ENCODE data around the gene GSN. TPM values are rescaled to one million over a fixed set of nuclear protein-coding genes. Genes with fewer than 3 reads are reported as not detected.

GSN gene
- total RNA-seq, 2 donors from 2014 or later = 404 to 854 TPM

DNA sequence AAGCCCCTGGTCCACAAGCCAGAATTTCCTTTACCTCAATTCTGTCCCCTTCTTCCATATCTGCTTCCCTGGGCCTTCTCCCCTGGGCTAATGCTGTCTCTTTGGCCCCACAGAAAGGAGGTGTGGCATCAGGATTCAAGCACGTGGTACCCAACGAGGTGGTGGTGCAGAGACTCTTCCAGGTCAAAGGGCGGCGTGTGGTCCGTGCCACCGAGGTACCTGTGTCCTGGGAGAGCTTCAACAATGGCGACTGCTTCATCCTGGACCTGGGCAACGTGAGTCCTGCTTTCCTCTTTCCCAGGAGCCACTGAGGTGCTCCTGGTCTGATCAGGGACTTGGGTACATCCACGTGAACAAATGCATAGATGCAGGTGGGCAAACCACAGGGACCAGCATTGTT lies 42.6 kb downstream of the GSN start:
- DNase-seq (no peak), ATAC-seq (no peak)
- intact Hi-C loops (cut with DNase I, micrococcal nuclease) = no loop called here

DNA sequence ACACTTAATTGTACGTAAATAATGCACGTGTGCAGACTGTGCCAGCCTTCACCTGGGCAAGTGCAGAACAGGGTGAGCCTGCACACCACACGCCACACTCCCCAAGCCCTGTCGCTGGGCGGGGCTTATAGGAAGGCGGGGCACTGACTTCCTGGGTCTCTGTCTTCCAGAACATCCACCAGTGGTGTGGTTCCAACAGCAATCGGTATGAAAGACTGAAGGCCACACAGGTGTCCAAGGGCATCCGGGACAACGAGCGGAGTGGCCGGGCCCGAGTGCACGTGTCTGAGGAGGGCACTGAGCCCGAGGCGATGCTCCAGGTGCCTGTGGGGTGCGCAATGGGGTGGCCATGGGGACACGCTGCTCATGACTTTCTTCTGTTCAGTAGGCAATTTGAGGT lies 44.2 kb downstream of the GSN start:
- ATAC-seq = peak; percentile 50
- intact Hi-C loops (cut with DNase I, micrococcal nuclease) = no loop called here
- peak in 1 of 2 donors; percentile 24 for DNase-seq

DNA sequence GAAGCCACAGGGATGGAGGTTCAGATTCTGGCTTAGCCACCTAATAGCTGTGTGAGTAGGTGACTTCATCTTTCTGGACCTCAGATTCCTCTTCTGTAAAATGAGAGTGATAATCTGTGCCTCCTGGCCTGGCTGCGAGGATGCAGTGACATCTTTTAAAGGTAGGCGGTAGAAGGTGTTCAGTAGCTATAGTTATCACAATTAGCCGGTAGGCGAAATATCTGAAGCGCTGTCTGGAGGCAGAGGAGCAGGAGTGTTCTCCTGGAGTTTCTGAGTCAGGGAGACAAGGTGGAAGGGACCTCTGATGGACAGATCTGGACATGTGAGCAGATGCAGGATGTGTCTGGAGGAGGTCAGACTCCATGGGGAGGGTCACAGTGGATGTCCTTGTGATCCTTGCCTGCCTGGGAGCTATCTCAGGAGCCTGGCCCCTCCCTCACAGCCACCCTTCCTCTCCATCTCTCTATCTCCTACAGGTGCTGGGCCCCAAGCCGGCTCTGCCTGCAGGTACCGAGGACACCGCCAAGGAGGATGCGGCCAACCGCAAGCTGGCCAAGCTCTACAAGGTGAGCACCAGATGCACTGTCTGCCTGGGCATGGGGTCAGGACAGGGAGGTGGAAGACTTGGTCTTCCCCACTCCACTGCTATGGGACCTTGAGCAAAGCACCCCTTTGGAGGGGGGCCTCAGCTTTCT lies 45.6 kb downstream of the GSN start:
- intact Hi-C loops (cut with DNase I, micrococcal nuclease) = no loop called here
- DNase-seq = no peak
- no peak for ATAC-seq

DNA sequence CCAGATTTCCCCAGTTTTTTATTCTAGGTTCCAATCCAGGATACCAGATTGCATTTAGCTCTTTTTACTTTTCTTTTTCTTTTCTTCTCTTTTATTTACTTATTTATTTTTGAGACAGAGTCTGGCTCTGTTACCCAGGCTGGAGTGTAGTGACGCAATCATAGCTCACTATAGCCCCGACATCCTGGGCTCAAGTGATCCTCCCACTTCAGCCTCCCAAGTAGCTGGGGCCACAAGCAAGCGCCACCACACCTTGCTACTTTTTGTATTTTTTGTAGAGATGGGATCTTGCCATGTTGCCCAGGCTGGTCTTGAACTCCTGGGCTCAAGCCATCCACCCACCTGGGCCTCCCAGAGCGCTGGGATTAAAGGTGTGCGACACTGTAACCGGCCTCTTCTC lies 48.4 kb downstream of the GSN start:
- ATAC-seq (no peak), DNase-seq (no peak)
- intact Hi-C loops (cut with DNase I, micrococcal nuclease) = loop anchor here in 1 of 2 donors (5.0 kb wide), 3 partner anchors 61 to 104 kb away; no protein-coding TSS in a partner anchor

DNA sequence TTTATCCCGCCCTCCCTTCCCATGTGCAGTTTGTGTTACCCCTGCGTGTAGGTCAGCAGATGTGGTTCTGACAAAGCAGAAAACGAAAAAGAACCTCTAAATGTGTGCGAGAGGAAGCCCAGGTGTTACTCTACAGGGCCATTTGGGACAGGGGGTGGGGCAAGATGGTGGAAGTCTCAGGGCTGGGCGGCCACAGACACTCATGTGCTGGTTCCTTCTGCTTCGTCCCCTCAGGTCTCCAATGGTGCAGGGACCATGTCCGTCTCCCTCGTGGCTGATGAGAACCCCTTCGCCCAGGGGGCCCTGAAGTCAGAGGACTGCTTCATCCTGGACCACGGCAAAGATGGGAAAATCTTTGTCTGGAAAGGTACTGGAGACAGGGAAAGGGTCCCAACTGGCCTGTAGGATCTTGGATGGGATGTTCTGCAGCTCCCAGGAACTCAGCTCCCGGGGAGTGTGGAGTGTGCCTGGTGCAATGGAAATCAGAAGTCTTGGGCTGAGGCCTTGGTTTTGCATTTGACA lies 49.0 kb downstream of the GSN start:
- peak in 1 of 2 donors; percentile 19 for DNase-seq
- no peak for ATAC-seq
- intact Hi-C loops (cut with DNase I, micrococcal nuclease) = loop anchor here in 1 of 2 donors (5.0 kb wide), 3 partner anchors 60 to 105 kb away; no protein-coding TSS in a partner anchor

DNA sequence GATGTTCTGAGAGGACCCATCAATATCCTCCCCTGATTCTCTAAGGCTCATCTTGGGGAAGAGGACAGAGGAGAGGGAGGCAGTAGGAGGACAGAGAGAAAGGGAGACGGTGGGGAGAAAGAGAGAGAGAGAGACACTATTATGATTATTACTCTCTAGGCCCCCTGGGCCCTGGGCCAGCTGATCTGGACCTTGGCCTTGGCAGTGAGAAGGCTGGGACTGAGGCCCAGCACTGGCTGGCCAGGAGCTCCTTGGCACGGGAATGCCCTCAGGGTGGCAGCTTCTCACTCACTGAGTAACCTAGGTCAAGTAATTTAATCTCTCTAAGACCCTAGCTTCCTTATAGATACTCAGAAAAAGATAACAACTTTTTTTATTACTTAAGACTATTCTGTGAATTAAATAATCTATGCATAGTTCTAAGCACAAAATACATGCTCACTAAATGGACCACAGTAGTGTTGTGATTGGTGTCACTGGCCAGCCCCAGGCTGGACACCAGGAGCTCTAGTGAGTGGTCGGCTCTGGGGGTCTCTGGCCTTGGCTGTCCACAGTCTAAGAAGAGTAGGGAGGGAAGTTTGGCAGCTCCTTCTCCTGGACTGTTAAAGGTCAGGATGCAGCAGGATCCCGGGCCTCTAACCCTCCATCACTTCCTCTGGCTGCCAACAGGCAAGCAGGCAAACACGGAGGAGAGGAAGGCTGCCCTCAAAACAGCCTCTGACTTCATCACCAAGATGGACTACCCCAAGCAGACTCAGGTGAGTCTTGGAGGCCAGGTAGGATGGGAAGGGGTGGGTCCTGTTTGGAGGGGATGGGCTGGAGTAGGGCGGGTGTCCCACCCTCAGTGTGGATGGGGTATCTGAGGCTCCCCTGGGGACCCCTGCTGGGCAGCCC lies 50.0 kb downstream of the GSN start:
- peak; percentile 30 for ATAC-seq
- intact Hi-C loops (cut with DNase I, micrococcal nuclease) = loop anchor here in 1 of 2 donors (5.0 kb wide), 3 partner anchors 59 to 106 kb away; no protein-coding TSS in a partner anchor
- peak in 1 of 2 donors; percentile 25 for DNase-seq

DNA sequence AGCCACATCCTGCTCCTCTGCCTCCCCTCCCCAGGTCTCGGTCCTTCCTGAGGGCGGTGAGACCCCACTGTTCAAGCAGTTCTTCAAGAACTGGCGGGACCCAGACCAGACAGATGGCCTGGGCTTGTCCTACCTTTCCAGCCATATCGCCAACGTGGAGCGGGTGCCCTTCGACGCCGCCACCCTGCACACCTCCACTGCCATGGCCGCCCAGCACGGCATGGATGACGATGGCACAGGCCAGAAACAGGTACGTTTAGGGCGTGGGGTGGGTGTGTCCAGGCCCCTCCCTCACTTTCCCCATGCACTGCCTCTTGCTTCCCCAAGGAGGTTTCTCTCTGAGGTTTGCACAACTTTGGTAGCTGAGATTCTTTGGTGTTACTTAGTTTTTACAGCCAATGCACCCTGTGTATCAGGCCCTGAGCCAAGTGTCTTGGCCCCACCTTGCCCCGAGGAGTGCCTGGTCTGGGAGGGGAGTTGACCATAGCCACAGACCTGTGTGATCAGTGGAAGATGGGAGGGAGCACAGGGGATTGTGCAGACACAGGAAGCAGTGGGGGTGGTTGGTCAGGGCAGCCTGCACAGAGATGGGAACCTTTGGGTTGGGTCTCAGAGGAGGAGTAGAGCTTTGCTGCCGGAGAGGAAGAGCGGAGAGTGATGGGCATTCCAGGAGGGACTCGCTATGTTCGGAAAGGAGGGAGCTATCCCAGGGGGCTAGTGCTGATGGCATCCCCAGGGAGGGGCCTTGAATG lies 50.8 kb downstream of the GSN start:
- DNase-seq (no peak), ATAC-seq (no peak)
- intact Hi-C loops (cut with DNase I, micrococcal nuclease) = loop anchor here in 1 of 2 donors (5.0 kb wide), 3 partner anchors 58 to 107 kb away; no protein-coding TSS in a partner anchor

DNA sequence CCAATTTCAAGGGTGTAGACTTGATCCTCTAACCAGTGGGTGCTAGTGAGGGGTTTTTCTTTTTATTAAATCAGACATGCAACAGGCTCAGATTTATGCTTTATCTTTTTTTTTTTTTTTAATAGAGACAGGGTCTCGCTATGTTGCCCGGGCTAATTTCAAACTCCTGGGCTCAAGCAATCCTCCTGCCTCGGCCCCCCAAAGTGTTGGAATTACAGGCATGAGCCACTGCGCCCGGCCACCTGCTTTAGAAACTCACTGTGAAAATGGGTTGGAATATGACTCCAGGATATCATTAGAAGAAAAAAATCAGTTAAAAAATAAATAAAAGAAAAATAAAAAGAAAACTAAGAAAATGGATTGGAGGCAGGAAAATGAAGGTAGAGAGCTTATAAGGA lies 51.4 kb downstream of the GSN start:
- ATAC-seq = no peak
- no peak for DNase-seq
- intact Hi-C loops (cut with DNase I, micrococcal nuclease) = loop anchor here in 1 of 2 donors (5.0 kb wide), 3 partner anchors 58 to 107 kb away; no protein-coding TSS in a partner anchor

DNA sequence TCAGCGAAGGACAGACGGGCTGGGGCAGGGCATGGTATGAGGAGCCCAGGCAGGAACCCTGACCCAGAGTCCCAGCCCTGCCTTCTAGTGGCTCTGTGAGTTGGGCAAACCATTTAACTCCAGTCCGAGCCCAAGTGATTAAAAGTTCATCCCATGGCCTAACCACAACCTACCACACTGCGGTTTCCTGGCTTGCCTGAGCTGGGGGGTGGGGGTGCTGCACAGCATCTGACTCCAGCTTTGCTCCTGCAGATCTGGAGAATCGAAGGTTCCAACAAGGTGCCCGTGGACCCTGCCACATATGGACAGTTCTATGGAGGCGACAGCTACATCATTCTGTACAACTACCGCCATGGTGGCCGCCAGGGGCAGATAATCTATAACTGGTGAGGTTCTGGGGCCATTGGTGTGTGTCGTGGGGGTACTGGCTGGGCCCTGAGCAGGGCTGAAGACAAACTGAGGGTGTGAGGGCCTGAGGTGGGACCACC lies 53.1 kb downstream of the GSN start:
- intact Hi-C loops (cut with DNase I, micrococcal nuclease) = loop anchor here in 1 of 2 donors (10.0 kb wide), 1 partner anchor 54 kb away; the partner anchor contains the start of gene STOM
- no peak for DNase-seq
- ATAC-seq = no peak

DNA sequence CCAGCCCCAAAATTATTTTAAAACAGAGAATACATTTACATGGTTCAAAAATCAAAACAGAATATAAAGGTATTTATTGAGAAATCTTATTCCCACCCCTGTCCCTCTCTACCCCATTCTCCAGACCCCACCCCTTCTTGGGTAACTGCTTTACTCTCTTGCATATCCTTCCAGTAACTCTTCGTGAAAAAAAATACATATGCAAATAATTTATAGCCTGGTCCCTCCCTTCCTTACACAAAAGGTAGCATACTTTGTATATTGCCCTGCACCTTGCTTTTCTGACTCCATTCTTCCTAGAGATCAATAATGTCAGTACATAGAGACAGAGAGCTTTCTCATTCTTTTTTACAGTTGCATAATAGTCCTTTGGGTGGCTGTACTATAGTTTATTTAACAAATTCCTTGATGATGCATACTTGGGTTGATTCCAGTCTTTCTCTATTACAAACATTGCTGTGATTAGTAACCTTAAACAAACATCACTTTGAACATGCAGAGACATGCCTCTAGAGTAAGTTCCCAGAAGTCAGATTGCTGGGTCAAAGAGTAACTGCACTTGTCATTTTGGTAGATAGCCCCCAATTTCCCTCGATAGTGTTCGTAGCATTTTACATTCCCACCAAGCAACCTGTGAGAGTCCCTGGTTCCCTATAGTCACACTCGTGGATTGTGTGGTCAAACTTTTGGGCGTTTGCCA lies 54.2 kb downstream of the GSN start:
- ATAC-seq (peak; percentile 31), DNase-seq (no peak)
- intact Hi-C loops (cut with DNase I, micrococcal nuclease) = loop anchor here in 1 of 2 donors (10.0 kb wide), 1 partner anchor 53 kb away; the partner anchor contains the start of gene STOM

DNA sequence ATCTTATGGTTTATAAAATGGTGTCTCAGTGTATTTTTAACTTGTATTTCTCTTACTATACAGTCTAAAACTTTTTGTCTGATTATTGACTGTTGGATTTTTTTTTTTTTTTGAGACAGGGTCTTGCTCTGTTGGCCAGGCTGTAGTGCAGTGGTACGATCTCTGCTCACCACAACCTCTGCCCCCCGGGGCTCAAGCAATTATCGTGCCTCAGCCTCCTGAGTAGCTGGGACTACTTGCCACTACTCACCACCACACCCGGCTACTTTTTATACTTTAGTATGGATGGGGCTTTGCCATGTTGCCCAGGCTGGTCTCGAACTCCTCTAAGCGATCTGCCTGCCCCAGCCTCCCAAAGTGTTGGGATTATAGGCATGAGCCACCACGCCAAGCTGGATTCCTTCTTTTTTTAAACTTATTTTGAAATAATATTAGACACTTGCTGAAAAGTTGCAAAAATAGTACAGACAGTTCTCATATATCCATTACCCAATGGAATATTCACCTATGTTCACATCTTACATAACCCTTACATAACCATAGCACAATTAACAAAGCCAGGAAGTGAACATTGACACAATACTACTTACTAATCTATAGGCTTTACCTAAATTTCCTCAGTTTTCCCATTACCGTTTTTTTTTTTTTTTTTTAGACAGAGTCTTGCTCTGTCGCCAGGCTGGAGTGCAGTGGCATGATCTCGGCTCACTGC lies 54.9 kb downstream of the GSN start:
- ATAC-seq (no peak), DNase-seq (no peak)
- intact Hi-C loops (cut with DNase I, micrococcal nuclease) = loop anchor here in 1 of 2 donors (10.0 kb wide), 1 partner anchor 52 kb away; the partner anchor contains the start of gene STOM

DNA sequence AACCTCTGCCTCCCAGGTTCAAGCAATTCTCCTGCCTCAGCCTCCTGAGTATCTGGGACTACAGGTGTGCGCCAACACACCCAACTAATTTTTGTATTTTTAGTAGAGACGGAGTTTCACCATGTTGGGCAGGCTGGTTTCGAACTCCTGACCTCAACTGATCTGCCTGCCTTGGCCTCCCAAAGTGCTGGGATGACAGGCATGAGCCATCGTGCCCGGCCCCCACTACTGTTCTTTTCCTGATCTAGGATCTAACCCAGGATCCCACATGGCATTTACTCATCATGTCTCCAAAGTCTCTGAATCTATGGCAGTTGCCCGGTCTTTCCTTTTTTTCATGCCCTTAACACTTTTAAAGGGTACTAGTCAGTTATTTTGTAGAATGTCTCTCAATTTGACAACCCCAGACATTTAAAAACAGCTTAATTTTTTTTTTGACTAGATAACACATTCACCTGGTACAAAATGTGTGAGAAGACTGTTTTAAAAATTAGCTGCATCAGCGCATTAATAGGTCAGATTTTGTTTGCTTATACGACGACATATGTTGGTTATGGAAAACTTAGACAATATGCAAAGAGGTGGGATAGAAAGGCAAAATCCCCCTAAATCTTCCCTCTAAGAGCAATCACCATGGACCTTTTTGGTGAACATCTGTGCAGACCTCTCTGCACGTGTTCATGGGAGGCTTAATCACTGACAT lies 55.6 kb downstream of the GSN start:
- intact Hi-C loops (cut with DNase I, micrococcal nuclease) = loop anchor here in 1 of 2 donors (10.0 kb wide), 1 partner anchor 51 kb away; the partner anchor contains the start of gene STOM
- no peak for DNase-seq
- ATAC-seq = no peak

DNA sequence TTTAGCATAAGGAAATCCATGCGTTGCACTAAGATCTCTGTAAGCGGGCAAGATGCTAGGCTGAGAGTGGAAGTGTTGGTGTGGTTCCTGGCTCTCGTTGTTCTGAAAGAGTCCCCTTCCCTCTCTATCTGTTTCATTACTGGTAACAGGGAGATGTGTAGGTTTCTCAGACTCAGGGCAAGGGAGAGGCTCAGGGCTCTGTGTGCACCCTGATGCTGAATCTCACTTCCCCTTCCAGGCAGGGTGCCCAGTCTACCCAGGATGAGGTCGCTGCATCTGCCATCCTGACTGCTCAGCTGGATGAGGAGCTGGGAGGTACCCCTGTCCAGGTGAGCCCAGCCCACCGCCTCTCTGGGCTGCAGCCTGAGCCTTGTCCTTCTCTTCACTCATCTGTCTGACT lies 56.4 kb downstream of the GSN start:
- intact Hi-C loops (cut with DNase I, micrococcal nuclease) = loop anchor here in 1 of 2 donors (10.0 kb wide), 1 partner anchor 50 kb away; the partner anchor contains the start of gene STOM
- no peak for ATAC-seq
- no peak for DNase-seq

DNA sequence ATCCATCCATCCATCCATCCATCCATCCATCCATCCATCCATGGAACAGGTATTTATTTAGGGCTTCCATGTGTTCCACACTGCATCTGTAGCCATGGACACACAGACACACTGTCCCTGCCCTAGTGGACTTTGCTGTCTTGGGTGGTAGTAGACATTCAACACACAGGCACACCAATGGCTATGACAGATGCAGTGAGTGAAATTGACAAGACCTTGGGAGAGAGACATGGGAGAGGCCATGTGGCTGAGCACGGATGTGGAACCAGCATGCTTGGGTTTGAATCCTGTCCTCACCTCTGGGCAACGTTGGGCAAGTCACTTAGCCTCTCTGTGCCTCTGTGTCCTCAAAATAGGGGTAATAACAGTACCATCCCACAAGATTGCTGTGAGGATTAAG lies 56.8 kb downstream of the GSN start:
- intact Hi-C loops (cut with DNase I, micrococcal nuclease) = loop anchor here in 1 of 2 donors (10.0 kb wide), 1 partner anchor 50 kb away; the partner anchor contains the start of gene STOM

DNA sequence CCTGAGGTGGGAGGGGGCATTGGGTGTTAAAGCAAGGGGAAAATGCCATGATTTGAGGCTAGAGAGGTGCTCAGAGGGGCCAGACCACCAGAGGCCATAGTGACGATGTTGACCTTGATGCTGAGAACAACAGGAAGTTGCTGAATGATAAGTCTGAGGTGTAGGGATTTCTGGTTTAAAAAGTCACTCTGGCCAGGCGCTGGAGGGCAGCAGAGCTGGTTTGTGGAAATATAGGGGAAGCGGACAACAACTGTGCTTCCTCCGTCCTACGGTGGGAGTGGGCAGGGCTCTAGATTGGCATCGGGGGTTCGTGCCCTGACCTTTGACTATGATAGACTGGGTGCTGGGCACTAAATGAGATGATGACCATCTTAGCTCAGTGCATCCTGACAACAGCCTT lies 57.4 kb downstream of the GSN start:
- intact Hi-C loops (cut with DNase I, micrococcal nuclease) = loop anchor here in 1 of 2 donors (10.0 kb wide), 1 partner anchor 49 kb away; the partner anchor contains the start of gene STOM
- DNase-seq (no peak), ATAC-seq (no peak)

More for the DNA sequence above, 56.8 kb downstream of the GSN start:
- DNase-seq = no peak
- ATAC-seq = no peak
